HG03432 (cell line): Measurements from ENCODE around the gene PASK.

Experiments used
- ATAC-seq: cut with Tn5 transposase; IDR thresholded peaks from one replicate; pipeline ENCODE4 v1.9.1; 2021; ENCODE audit warnings: mild to moderate bottlenecking, moderate library complexity; ENCODE audit not compliant: unreplicated experiment

PASK gene

GRCh38 chr2:241180495-241180894, 31.2 kb upstream of the PASK start:
- no peak for ATAC-seq

- ATAC-seq = no peak
Measured at GRCh38 chr2:241179899-241180298, 30.6 kb upstream of the PASK start.

DNA sequence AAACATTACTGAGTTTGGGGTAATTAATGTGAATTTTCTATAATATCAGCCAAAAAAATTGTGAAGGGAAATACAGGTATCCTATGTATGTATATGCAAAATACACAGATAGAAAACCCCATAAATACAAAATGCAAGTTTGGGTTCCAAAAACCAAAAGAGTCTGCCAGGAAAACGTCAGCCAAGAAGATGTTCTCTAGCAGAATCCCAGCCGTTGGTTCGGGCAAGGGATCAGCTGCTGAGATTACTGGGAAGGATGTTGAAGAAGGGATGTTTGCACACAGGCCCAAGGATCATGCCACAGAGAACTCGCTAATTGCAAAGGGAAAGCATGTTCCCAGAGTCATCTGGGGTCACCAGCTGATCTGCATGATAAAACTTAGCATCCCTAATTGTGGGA, 29.7 kb upstream of the PASK start:
- ATAC-seq = no peak

- ATAC-seq = no peak
Measured at GRCh38 chr2:241177526-241178334, 28.5 kb upstream of the PASK start.

DNA sequence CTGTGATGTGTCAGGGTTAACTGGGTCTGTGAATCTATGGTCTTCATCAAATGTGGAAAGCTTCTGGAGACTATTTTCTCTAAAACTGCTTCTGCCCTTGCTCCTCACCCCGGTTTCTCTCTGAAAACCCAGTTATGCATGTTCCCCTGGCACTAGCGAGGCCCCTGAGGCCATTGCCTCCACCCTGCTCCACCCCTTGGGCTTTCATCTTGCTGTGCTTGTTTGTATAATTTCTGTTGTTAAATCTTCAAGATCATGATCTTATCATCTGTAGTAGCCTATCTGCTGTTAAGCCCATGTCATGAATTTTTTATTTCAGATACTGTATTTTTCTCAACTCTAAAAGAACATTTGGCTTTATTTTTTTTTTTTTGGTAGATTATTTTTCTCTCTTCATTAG, 24.3 kb upstream of the PASK start:
- no peak for ATAC-seq

- ATAC-seq = no peak
Measured at GRCh38 chr2:241168366-241168765, 19.1 kb upstream of the PASK start.

DNA sequence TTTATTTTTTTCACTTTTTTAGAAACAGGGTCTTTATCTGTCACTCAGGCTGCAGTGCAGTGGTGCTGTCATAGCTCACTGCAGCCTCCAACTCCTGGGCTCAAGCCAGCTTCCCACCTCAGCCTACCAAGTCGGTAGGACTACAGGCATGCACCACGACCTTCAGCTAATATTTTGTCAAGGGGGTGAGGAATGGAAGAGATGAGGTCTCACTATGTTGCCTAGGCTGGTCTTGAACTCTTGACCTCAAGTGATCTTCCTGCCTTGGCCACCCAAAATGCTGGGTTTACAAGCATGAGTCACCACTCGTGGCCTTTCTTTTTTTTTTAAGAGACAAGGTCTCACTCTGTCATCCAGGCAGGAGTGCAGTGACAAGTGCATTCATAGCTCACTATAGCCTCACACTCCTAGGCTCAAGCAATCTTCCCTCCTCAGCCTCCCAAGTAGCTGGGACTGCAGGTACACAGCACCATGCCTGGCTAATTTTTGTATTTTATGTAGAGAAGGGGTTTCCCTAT, 14.4 kb upstream of the PASK start:
- no peak for ATAC-seq

- no peak for ATAC-seq
Measured at GRCh38 chr2:241161646-241162281, 12.5 kb upstream of the PASK start.

DNA sequence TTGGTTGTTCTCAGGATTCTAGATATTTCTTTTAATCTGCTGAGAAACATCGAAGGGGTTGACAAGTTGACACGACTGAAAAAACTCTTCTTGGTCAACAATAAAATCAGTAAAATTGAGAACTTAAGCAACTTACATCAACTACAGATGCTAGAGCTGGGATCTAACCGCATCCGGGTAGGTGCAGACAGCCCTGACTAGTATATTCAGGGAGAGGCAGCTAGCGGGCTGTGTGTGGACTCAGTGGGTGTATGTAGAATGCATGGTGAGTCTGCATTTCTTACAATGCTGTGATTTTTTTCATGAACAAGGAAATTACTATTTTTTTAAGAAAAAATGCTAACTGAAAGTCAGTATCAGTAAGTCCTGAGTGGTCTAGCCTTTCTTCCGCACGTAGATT, 11.0 kb upstream of the PASK start:
- no peak for ATAC-seq

DNA sequence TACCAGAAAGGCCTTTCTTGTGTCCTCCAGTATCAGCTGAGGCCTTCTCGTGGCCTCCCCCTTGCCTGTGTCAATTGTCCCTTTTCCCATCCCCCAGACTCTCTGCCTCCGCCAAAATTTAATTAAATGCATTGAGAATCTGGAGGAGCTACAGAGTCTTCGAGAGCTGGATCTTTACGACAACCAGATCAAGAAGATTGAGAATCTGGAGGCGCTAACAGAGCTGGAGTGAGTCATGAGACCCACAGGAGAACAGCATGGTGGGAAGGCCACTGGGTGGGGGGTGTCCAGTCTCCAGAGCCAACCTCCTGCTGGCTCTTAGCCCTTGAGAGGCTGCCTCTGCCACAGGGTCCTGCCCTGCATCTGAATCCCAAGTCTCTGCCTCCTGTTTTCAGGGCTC, 9.8 kb upstream of the PASK start:
- no peak for ATAC-seq

DNA sequence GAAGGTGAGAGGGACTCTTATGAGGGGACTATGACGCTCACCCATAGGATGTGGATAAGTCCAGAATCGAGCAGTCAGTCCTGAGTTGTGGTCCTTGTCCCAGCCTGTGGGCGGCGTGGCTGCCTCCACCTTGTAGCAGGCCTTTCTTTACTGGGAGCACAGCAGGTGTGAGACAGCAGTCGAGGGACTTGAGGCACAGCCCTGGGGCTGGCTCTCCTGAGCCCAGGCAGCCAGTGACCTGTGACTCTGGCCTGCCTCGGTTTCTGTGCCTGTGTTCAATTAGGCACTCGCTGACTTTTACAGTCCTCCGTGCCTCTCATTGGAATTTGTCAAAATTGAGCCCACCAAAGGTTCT, 9.3 kb upstream of the PASK start:
- ATAC-seq = no peak

GRCh38 chr2:241157841-241158545, 8.7 kb upstream of the PASK start:
- ATAC-seq = no peak

DNA sequence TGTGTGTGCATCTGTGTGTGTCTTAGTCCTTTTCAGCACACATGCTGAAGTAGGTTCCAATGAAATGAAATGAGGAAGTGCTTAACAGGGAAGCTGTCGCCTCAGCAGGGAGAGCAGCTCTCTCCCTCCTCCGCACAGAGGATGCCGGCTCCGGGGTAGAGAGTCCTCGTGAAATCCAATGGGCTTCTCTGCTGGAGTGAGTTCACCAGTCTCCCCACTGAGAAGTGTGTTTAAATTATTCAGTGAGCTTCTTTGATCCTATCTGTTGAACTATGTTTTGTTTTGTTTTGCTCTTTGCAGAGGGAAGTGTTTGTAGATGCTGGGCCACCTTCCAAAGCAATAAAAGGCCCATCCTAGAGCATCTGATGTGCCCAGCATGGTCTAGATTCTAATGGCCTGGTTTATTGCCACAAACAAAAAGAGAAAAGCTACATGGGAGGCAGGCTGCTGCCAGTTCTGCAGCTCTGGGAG, 7.7 kb upstream of the PASK start:
- ATAC-seq = no peak

GRCh38 chr2:241155936-241156335, 6.7 kb upstream of the PASK start:
- no peak for ATAC-seq

- ATAC-seq = no peak
Measured at GRCh38 chr2:241154915-241155314, 5.6 kb upstream of the PASK start.

DNA sequence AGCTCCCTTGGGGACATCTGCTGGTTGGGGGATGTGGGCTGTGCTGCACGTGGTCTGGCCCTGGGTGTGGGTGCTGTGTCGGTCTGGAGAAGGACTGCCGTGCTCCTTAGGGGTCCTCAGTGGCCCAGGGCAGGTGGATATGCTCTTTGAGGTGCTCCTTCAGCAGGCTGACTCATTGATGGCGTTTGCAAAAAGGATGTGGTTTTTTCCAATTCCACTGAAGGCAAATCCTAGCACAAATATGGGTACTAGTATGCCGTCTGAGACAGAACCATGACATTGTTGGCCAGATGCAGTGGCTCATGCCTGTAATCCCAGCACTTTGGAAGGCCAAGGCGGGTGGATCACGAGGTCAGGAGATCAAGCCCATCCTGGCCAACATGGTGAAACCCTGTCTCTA, 4.3 kb upstream of the PASK start:
- ATAC-seq = no peak

GRCh38 chr2:241151934-241152660, 2.8 kb upstream of the PASK start:
- no peak for ATAC-seq

DNA sequence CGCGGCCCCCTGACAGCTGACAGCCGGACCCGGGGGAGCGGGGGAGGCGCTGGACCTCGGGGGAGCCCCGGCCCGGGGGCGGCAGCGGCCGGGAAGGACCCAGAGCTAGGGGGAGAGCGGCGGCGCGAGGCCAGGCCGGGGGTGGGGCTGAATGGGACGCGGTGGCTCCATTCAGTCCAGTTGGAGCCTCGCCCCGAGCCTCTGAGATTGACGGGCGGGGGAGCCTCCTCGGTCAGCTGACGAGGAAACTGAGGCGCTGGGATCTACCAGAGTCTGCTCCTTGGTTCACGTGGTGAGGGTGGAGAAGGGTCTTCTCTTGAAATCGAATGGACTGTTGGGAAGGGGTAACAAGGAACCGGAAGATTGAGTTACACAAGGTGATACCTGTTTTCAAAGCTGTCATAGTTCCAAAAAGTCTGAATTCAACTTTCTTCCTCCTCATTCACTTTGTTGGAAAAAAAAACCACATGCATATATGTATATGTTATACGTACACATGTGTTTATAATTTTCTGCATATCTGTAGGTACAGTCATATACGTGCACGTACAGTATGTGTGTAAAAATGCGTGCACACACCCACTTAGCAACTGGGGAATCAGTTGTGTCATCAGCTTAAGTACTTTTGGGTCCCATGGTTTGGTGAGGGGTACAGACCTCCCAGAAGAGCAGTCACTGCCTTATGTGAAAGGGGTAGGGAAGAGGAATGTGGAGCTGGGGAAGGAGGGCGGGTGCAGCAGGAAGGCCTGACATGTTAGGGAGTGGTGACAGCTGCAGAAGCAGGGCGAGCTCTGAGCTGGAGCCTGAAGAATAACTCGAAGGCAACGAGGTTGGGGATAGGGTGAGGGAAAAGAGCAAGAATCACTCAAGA, 1.6 kb upstream of the PASK start:
- ATAC-seq = no peak

- ATAC-seq = peak; percentile 77
Measured at GRCh38 chr2:241149925-241150659, 820 bp upstream of the PASK start, which contains the start of gene PPP1R7. PPP1R7 (plus strand) TSS chr2:241150467; CDS start chr2:241150496, 29 bp downstream.

DNA sequence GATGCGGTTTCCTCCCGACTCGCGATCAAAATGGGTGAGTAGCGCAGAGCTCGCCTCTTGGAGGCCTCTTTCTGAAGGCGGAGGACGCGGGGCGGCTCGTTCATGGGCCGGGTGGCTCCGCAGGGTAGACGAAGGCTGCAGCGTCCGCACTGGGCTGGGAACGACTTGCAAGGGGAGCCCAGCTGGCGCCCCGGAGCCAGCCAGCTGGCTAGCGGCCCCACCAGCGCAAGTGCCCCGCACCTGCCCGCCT, 328 bp upstream of the PASK start:
- ATAC-seq = no peak
